WI38 (cell line): ENCODE data around the gene HOXC6.

Source experiments
- H3K4me3 ChIP-seq: 2 replicates; pipeline ENCODE4 v1.5.1; 2011; ENCODE audit warnings: low read depth, mild to moderate bottlenecking, control low read depth, low read length
- CTCF ChIP-seq: IDR thresholded peaks from 2 replicates; pipeline ENCODE4 v1.5.1; 2012; ENCODE audit warnings: low read depth, mild to moderate bottlenecking, control low read depth, low read length

HOXC6 gene

GRCh38 chr12:54055552-54055951 lies 27.3 kb downstream of the HOXC6 start:
- no peak for TF ChIP-seq CTCF
- no peak overlapping the region for H3K4me3 ChIP-seq

- no peak for TF ChIP-seq CTCF
- H3K4me3 ChIP-seq = no peak overlapping the region
Measured at GRCh38 chr12:54056110-54056509, 27.9 kb downstream of the HOXC6 start.

- no peak overlapping the region for H3K4me3 ChIP-seq
- TF ChIP-seq CTCF = no peak
Measured at GRCh38 chr12:54058128-54058768, 30.0 kb downstream of the HOXC6 start.

GRCh38 chr12:54059668-54060067 lies 31.4 kb downstream of the HOXC6 start:
- no peak for TF ChIP-seq CTCF
- no peak overlapping the region for H3K4me3 ChIP-seq

GRCh38 chr12:54060174-54060974 lies 32.1 kb downstream of the HOXC6 start:
- H3K4me3 ChIP-seq = no peak overlapping the region
- TF ChIP-seq CTCF = no peak

- TF ChIP-seq CTCF = no peak
- no peak overlapping the region for H3K4me3 ChIP-seq
Measured at GRCh38 chr12:54060975-54061778, 32.9 kb downstream of the HOXC6 start.
